ENCODE data around the gene ACY1.
A peak's percentile ranks its signal among the peaks of the same experiment; 100 is the strongest.

ACY1 gene

GRCh38 chr3:51982838-51983577 is at the start of gene ACY1:
ACY1 (plus strand) TSS chr3:51983535; CDS start chr3:51984065, 530 bp downstream.
- DNase-seq (ENCODE audit: low read depth in 2 of 2) = peak in 1 of 2 donors; percentile 55

DNA sequence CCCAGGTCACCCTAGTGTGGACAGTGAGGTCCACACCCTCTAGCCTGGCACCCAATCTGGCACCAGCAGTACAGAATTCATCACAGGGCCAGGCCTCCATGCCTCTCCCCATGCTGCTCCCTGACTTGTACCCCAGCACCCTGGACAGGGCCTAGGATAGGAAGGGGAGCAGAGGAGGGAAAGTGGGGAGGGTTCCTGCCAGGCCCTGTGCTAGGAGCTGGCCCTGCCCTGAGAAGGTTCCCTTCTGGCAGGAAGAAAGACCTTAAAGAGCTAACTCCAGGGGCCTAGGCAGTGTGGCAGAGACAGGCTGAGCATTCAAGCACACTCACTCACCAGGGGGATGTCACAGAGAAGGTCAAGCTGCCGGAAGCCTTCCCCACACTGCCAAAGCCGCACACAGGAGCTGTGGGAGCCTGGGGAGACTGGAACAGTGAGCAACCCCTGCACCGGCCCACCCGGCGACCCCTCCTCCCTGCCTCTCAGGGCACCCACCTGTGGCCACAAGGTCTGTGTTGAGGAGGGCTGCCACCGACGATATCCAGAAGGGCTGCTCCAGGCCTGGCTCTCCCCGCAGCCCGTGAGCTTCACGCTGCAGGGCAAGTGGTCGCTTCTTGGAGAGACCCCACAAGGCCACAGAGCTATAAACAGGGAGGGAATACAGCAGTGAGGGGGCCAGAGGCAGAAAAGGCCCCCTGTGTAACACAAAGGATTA is 49.0 kb upstream of the ACY1 start:
- DNase-seq (ENCODE audit: low read depth in 2 of 2) = no peak

GRCh38 chr3:51934991-51935885 is 48.1 kb upstream of the ACY1 start:
- no peak for DNase-seq (ENCODE audit: low read depth in 2 of 2)

DNA sequence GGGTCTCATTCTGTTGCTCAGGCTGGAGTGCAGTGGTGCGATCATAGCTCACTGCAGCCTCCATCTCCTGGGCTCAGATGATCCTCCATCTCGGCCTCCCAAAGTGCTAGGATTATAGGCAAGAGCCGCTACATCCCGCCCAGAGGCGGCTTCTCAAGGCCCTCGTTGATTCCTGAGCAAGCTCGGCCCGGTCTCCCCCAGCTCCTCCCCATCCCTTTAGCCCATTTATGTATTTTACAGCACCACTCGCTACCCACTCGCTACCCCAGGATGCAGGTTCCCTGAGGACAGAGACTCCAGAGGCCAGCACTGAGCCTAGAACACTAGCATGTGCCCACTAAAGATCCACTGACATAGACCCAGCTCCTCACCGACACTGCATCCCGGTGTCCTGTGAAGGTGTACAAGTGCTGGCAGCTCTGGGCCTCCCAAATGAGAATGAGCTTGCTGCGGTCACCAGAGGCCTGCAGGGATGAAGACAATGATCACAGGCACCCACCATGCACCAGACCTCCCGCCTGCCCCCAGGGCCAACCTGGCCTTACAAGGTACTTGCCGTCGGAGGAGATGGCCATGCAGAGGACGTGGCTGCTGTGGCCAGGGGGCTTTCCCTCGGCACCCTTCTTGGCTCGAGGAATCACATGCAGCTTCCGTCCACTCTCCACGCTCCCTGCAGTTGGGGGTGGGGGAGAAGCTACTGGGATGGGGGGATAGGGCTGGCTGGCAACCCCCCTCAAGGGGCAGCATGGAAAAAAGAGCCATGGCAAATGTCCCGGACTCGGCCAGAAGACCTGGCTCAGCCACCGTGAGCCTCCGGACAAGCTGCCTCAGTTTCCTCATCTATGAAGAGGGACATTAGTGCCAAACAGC is 47.2 kb upstream of the ACY1 start:
- DNase-seq (ENCODE audit: low read depth in 2 of 2) = no peak

- DNase-seq (ENCODE audit: low read depth in 2 of 2) = no peak
Measured at GRCh38 chr3:51937014-51937413, 46.3 kb upstream of the ACY1 start.

GRCh38 chr3:51937611-51938450 is 45.5 kb upstream of the ACY1 start:
- no peak for DNase-seq (ENCODE audit: low read depth in 2 of 2)

GRCh38 chr3:51938780-51939425 is 44.4 kb upstream of the ACY1 start:
- DNase-seq (ENCODE audit: low read depth in 2 of 2) = no peak

GRCh38 chr3:51940648-51941462 is 42.5 kb upstream of the ACY1 start:
- DNase-seq (ENCODE audit: low read depth in 2 of 2) = no peak

- no peak for DNase-seq (ENCODE audit: low read depth in 2 of 2)
Measured at GRCh38 chr3:51941463-51941797, 41.9 kb upstream of the ACY1 start.

GRCh38 chr3:51941798-51942602 is 41.3 kb upstream of the ACY1 start, which contains the start of the genes PARP3 and RRP9:
PARP3 (plus strand) TSS chr3:51942363; CDS start chr3:51943356, 993 bp downstream.
RRP9 (minus strand) TSS chr3:51941904; CDS start chr3:51941867, 37 bp downstream.
- peak; percentile 97 to 99 for DNase-seq (ENCODE audit: low read depth in 2 of 2)

GRCh38 chr3:51942603-51943450 is 40.5 kb upstream of the ACY1 start:
- peak in 1 of 2 donors; percentile 28 for DNase-seq (ENCODE audit: low read depth in 2 of 2)

DNA sequence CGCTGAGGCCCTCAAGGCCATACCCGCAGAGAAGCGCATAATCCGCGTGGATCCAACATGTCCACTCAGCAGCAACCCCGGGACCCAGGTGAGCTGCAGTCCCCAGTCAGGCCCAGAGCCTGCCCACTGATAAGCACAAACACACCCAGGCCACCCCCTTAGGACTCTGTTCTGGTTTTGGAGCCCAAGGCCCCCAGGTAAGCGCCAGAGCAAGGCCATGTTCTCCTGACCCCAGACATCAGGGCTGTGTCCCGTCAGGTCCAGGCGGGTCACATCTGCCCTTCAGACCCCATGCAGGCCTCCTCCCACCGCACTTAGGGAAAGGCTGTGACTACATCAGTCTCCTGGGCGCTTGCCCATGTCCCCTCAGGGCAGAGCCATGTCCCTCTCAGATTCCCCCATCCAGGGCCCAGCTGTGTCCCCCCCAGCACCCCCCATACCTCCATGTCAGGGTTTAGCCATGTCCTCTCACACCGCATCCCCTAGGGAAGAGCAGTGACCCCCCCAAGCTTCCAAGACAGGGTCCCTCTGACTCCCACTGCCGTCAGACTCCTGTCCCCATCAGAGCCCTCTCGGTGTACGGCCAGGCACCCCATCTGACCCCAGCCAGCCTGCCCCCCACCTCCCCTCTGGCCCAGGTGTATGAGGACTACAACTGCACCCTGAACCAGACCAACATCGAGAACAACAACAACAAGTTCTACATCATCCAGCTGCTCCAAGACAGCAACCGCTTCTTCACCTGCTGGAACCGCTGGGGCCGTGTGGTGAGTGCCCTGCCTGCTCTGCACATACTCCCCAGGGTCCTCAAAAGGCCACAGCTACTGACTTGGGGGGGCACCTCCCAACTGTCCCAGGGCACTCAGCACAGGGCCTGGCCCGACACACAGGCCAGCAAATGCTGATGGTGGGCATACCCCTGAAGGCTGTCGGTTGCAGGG is 39.6 kb upstream of the ACY1 start:
- no peak for DNase-seq (ENCODE audit: low read depth in 2 of 2)

DNA sequence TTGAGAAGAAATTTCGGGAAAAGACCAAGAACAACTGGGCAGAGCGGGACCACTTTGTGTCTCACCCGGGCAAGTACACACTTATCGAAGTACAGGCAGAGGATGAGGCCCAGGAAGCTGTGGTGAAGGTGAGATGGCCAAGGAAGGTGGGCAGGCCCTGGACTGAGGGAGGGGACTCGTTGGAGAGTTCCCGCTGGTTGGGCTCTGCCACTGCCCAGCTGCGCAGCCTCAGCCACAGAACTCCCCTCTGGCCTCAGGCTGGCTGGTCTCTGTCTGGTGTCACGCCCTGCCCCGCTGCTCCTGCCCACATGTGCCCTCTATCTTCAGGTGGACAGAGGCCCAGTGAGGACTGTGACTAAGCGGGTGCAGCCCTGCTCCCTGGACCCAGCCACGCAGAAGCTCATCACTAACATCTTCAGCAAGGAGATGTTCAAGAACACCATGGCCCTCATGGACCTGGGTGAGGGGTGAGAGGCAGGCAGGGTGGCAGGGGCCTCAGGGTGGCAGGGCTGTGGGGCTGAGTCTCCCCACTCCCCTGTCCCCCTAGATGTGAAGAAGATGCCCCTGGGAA is 38.8 kb upstream of the ACY1 start:
- no peak for DNase-seq (ENCODE audit: low read depth in 2 of 2)

GRCh38 chr3:51945031-51945840 is 38.1 kb upstream of the ACY1 start:
- DNase-seq (ENCODE audit: low read depth in 2 of 2) = no peak
